GM15510 (cell line): ENCODE data around the gene R3HDM2.

Source experiments
- POLR2A ChIP-seq: IDR thresholded peaks from 3 replicates; pipeline ENCODE4 v1.6.1; 2011; ENCODE audit warnings: borderline replicate concordance; ENCODE audit not compliant: insufficient read length; ENCODE audit errors: extremely low read depth

The R3HDM2 gene

DNA sequence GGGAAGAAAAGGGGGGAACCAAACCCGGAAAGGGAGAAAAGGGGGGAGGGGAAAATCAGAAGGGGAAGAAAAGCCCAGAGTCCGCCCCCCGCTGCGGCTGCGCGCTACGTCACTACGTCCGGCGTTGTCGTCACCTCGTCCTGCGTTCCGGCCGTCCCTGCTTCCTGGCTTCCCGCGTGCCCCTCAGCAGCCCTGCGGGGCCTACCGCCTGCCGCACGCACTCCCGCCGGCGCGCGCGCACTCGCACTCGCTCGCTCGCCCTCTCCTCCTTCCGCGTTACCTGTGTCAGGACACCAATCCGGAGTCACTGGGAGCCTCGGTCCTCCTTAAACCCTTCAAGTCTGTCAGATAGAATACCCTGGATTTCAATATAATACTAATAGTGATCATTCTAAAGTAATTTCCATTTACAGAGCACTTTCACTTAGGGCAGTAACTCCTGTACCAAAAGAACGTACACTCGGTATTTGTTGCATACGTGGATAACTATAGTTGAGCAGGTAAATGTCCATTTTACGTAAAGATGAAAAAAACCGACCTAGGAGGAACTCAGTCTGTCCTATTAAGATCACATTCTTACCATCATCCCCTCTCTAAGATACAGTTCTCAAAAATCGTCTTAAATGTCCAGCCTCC is at the start of gene R3HDM2:
R3HDM2 (minus strand) TSS at position 113 of the 636 bp plus-strand sequence. CDS start 120,615 bp downstream, outside the sequence.
- peak; percentile 97 for TF ChIP-seq POLR2A

DNA sequence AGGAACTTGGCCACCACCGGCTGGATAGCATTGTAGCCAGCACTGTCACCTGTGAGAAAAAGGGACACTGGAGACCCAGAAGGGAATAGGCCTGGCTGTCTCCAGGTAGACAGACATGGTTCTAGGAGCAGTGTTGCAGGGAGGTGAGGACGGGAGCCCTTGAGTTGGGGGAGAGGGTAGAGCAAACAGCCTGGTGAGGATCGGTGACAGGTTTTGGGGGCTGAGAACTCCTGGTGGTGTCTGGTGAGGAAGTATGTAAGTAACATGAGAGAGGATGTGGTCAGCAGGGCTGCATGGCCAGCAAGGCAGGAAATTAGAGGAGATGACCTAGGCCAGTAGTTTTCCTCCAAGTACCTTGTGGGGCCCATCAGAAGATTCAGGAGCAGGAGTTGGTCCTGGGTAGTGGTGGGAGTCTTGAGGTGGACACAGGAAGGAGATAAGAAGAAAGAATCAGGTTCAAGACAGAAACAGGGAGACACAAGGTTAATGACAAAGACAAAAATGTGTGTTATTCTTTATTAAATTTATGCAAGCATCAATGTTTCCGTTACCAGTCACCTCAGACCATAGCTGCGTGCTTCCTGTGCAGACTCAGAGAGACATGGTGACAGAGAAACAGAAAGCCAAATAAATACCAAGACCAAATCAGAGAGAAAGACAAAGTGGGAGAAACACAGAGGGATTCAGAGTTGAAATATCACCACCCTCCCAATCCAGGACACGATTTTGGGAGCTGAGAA is 48.7 kb upstream of the R3HDM2 start, which contains the start of gene ARHGAP9:
ARHGAP9 (minus strand) TSS at position 491 of the 740 bp plus-strand sequence; CDS start at position 31, 460 bp downstream.
- peak; percentile 38 for TF ChIP-seq POLR2A

DNA sequence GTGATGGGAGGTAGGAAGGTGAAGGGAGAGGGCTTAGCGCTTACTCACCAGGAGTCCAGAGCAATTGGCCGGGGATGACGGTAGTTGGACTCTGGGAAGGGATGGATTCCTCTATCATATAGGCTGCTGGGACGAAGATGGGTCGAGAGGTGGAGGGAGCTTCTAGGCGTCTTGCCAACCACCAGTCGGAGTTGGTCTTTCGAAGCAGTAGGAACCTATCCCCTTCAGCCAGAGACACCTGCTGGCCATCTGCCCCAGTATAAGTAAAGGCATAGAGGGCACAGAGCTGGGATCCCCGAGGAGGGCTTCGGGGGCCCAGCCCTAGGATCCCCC is 48.2 kb upstream of the R3HDM2 start:
- no peak for TF ChIP-seq POLR2A

DNA sequence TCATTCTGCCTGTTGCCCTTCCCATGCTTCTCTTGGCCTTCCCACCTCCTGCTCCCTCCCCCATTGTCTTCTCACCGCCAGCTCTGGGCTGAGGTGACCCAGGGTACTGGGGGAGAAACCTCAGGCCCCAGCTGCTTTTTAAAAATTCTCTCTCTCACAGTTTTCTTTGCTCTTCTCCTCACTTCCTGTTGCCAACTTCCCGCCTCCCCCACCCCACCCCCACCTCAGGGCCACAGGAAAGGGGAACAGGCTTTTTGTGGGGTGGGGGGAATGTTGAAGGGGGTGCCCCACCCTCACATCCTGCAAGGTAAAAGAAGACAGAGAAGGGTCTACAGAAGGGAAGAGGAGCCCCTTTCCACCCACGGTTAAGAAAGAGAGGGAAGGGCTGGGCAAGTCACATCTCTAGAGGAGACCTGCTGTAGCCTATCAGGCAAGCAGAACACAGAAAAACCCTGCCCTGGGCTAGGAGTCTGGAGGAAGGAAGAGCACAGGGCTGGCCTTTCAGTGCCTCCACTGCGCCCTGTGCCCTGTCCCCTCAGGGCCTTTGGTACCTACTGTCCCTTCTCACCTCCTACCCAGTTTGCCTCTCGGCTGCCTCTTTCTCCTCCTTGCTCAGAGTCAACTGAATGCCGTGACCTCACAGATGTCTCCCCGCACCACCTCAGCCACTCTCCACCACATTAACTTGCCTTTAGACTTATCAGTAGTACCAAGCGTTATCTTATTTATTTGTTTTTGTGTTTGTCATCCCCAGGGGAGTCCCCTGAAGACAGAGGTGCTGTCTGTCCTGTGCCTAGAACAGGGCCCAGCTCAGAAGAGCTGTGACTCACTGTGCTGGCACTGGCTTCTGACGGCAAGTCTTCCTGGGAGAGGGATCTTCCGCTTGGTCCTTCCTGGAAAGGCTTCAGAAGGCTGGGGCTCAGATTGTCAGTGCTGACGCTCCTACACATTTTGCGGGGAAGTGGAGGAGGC is 47.2 kb upstream of the R3HDM2 start:
- peak; percentile 48 for TF ChIP-seq POLR2A

DNA sequence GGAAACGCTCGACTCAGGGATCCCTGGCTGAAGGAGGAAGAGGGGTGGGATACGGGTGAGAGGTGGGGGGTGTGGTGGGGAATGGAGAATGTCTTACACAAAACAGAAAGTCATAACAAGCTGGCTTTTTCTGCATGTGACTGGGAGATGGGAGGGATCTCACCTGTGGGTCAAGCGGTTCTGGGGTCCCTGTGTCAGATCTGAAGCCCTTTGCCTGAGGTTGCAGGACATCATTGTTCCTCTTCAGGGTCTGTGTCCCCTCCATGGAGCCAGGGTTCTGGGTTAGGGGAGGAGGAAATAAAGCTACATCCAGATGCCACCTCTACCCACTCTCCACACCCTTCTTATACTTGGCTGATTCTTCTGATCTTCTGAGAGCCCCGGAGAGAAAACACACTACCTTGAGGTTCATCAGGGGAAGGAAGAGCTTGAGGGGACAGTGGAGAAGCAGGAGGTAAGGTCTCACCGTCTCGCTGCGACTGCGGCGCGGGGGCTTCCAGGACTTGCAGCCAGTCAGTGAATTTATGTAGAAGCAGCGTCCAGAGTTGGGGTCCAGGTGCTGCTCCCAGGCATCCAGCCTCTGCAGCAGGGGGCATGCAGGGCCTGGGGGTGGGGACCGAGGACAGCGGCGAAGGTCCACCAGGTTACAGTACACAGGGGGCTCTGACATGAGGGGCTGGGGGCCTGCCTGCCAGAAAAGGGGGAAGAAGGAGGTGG is 46.3 kb upstream of the R3HDM2 start:
- no peak for TF ChIP-seq POLR2A

DNA sequence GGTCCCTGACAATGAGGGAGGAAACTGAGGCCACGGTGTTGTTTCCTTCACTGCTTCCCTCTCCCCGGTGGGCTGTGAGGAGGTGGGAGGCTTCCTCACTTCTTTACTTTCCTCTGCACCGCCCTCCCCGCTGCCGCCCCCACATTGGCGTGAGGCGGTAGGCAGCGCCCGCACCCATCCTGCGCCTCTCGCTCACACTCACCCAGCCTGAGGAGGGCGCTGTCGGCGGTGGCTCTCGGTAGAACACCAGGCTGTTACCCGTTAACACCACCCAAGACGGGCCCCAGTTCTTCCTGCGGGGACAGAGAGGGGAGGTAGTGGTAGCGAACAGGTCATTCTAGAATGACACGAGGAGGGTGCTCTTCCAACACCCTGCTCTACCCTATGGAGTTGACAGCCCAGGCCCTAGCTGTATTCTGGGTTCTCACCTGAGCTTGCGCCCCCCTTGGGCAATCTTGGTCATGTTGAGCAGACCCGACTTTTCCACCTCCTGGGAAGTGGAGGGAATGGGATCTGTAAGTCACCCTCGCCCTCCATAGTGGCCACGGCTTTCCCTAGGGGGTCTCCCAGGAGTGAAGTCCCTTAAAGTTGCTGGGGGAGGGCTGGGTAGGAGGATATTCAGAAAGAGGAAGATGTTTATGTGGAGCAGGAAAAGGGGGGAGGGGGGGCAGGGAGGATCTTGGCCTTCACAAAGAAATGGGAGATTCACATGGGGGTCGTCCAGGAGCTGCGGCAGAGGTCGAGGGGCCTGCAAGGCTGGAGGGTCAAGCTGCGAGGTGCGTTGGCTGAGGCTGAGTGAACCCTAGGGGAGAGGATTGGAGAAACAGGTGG is 45.5 kb upstream of the R3HDM2 start:
- peak; percentile 30 for TF ChIP-seq POLR2A

DNA sequence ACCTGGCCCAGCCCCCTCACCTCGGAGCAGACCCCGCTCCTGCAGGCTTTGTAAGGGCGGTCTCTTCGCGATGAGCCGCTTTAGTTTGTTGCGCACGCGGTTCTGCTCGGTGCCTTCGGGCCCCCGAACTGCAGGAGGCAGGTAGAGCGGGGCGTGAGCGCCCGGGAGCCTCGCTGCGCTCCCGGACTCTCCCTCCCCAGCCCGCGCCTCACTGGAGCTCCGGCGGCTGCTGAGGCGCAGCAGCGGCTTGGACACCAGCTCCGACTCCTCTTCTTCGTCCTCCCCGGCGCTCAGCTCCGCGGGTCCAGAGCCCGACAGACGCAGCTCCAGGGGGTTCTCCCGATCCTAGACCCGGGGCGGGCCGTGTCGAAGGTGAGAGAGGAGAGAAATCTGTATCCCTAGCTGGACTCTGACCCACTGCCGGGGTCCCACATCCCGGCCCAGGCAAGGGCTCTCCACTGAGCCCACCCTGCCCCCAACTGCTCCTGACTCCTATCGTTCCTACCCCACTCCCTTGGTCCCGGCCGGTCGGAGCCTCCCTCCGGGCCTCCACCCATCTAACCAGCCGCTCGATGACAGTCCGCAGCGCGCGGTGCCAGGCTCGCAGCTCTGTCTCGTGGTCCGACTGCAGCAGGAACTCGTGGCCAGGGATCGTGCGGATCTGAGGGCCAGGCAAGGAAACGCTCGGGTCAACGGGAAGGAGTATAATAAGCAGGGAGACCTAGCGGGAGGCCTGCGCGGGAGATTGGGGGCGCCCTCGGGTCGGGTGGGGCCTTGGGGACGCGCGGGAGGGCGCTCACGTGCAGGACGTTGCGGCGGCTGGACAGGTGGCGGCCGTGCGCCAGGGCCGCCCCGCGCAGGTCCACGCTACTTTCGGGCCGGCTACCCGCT is 44.7 kb upstream of the R3HDM2 start:
- no peak for TF ChIP-seq POLR2A

DNA sequence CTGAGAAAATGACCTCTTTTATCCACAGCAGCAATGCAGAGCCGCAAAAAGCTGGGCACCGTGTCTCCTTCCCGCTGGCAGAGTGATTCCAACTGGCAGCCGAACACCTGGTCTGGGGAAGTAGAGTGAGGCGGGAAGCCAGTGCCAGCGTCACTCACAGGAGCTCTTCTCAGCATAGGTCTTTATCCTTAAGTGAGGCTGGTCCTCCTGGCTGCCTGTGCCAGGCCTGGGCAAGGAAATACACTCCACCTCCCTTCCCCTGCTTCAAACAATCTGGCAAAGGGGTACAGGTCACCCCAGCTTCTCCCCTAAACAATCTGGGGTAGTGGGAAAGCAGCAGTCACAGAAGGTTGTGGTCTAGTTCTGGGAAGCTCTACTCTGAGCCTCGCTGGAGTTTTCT is 44.0 kb upstream of the R3HDM2 start:
- TF ChIP-seq POLR2A = no peak

DNA sequence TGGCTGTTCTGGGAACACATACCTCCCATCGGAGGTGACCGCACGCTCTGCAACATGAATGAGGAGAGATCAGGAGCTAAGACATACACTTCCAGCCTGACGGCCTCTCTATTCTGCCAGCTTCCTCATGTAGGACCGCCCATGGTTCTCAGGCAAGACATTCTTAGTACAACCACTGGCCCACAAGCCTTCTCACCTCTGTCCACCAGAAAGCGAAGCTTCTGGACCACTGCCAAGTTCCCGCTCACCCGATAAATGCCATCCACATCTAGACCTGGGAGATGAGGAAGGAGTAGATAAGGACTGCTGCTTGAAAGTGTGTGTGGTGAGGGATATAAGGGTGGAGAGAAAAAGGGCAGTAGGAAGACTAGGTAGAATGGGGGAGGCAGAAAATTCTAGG is 43.6 kb upstream of the R3HDM2 start:
- TF ChIP-seq POLR2A = no peak

DNA sequence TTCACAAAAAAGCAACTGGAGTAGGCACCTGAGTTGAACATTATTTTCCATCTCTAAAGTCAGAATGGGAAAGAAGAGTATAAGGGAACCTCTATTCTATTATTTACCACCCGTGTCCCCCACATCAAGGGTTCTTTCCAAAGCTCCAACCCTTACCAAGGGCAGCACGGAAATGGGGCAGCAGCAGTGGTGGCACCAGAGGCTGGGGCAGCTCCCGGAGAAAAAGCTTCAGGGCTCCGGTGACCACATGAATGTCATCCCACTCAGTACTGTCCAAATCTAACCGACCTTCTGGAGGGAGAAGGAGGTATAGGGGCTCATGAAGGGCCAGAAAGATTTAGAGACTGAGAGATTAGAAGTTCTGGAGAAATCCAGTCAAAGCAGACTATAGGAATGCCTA is 43.0 kb upstream of the R3HDM2 start:
- TF ChIP-seq POLR2A = no peak

DNA sequence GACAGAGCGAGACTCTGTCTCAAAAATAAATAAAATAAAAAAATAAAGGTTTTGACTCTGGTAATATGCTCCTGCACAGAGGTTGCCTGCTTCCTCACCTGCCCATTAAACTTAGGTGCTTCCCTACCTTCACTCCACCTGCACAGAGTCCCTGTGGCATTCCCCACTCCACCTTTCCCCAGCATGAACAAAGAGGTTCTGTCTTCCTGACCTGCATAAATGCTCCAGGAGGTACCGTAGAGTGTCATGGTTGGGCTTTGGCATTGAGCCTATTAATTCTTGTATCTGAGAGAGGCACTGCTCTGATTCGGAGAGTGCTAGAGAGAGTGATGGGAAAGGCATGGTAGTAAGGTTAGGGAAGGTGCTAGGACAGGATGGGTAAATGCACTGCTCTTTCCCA is 42.5 kb upstream of the R3HDM2 start:
- TF ChIP-seq POLR2A = no peak

DNA sequence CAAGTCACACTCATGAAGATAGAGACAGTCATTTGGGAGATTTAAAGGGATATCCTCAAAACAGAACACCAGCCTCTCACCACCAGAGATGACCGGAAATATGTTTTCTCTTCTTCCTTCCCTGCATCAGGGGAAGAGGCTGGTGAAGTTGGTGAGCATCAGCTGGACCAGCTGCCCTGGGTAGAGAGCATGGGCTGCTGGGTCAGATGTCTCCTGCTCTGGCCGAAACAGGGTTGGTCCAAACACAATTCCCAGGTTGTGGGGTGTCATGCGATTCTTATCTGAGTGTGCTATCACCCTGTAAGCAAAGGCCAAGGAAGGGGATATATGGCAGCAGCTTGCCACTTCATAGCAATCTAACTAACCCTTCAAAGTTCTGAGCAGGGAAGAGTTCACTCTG is 41.5 kb upstream of the R3HDM2 start:
- TF ChIP-seq POLR2A = no peak

DNA sequence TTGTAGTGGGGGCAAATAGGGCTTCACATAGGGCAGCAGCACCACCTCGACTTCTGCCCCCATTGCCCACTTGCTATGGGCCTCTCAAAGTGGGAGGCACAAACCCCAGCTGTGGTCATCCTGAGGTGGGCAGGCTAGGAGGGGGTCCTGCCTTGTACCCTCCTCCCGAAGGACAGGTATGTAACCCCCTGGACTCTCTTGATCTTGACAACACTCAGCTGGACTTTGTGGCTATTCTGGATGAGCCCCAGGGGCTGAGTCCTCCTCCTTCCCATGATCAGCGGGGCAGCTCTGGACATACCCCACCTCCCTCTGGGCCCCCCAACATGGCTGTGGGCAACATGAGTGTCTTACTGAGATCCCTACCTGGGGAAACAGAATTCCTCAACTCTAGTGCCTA is 40.8 kb upstream of the R3HDM2 start:
- TF ChIP-seq POLR2A = no peak
